HL-60 (cell line): ENCODE measurements around the gene MUSTN1.

Experiments used
- GABPA ChIP-seq: IDR thresholded peaks from 2 replicates; pipeline ENCODE4 v1.6.1; 2012; ENCODE audit warnings: low read depth
- REST ChIP-seq: IDR thresholded peaks from 2 replicates; pipeline ENCODE4 v1.6.1; 2012; ENCODE audit warnings: low read depth; ENCODE audit not compliant: insufficient replicate concordance
- TF ChIP-seq, protein P1 (sequence below): IDR thresholded peaks from one replicate; pipeline ENCODE4 v1.5.1; 2011; ENCODE audit warnings: low read length, control low read depth, inconsistent platforms; ENCODE audit not compliant: insufficient read depth

- TF ChIP-seq, protein P1, sequence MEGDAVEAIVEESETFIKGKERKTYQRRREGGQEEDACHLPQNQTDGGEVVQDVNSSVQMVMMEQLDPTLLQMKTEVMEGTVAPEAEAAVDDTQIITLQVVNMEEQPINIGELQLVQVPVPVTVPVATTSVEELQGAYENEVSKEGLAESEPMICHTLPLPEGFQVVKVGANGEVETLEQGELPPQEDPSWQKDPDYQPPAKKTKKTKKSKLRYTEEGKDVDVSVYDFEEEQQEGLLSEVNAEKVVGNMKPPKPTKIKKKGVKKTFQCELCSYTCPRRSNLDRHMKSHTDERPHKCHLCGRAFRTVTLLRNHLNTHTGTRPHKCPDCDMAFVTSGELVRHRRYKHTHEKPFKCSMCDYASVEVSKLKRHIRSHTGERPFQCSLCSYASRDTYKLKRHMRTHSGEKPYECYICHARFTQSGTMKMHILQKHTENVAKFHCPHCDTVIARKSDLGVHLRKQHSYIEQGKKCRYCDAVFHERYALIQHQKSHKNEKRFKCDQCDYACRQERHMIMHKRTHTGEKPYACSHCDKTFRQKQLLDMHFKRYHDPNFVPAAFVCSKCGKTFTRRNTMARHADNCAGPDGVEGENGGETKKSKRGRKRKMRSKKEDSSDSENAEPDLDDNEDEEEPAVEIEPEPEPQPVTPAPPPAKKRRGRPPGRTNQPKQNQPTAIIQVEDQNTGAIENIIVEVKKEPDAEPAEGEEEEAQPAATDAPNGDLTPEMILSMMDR: no peak
- TF ChIP-seq REST (no peak), GABPA (no peak)
Measured at GRCh38 chr3:52852419-52852818, 17.6 kb upstream of the MUSTN1 start.
